Erythroblast (primary cell): ENCODE measurements around the gene MYO1F.

Source experiments
- GATA1 ChIP-seq: IDR thresholded peaks from 2 replicates; pipeline ENCODE4 v1.6.1; 2011; ENCODE audit warnings: low read depth, mild to moderate bottlenecking, control low read depth, low read length, moderate library complexity
- POLR2A ChIP-seq: IDR thresholded peaks from 2 replicates; pipeline ENCODE4 v1.6.1; 2011; ENCODE audit warnings: mild to moderate bottlenecking, low read length

DNA sequence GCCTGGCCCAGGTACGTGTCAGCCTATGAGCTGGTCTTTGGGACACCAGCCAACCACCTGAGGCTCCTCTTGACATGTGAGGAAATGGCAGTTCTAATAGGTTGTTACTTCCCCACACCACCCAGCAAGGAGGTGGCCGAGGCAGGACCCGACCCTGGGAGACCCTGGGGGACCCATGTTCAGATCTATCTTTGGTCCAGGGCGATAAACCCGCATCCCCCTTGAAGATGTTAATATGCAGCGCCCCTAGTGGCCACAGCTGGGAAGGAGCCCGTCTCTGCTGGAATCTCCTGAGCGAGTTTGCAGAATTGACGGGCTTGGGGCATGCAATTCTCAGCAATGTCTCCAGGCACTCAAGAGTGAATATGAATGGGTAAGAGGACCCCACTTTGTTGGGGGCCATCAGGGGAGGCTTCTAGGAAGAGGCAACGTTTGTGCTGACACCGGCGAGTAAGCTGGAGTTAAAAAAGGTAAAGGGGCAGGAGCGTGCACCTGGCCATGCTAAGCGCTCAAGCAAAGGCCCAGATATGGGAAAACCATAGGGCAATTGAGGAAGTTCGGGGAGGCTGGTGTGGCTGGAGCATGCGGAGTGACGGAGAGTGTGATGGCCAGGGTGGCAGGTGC is 1.5 kb upstream of the MYO1F start:
- TF ChIP-seq POLR2A (no peak), GATA1 (no peak)
